CD4-positive, alpha-beta T cell treated with Interleukin-12 subunit alpha and Interleukin-12 subunit beta, for 1 hour (primary cell): ENCODE data around the gene NR2F2.

Experiments used
- DNase-seq: peaks from one replicate; pipeline ENCODE4 v3.0.0-alpha.2; 2020

Gene NR2F2

DNA sequence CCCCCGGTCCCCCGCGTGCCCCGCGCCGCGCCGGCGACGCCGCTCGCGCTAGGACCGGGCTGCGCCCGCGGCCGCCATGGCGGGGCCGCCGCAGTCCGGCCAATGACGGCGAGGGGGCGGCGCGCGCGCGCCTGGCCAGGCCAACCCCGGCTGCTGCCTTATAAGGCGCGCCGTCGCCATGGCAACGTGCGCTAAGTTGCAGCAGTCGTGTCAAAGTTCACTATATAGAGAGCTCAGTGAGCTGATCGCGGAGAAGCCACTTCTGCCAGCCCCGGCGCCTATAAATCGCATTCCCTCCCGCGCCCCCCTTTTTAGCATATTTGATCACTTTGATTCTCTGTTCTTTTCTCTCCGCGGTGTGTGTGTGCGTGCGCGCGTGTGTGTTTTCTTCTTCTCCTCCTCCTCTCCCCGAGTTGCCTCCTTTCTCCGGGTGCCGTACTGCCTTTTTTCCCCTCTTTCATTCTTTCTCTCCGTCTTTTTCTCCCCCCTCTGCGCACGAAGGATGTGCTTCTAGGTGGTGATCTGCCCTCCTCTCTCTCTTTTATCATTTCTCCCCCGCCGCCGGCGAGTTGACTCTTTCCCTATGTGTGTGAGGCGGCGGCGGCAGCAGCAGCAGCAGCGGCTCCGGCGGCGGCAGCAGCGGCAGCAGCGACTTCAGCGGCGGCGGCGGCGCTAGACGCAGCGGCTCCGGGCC lies at the start of gene NR2F2:
Gene NR2F2 (plus strand): TSS at position 251 of the 694 bp plus-strand sequence. CDS start 1,406 bp downstream, outside the sequence.
- peak; percentile 40 for DNase-seq

DNA sequence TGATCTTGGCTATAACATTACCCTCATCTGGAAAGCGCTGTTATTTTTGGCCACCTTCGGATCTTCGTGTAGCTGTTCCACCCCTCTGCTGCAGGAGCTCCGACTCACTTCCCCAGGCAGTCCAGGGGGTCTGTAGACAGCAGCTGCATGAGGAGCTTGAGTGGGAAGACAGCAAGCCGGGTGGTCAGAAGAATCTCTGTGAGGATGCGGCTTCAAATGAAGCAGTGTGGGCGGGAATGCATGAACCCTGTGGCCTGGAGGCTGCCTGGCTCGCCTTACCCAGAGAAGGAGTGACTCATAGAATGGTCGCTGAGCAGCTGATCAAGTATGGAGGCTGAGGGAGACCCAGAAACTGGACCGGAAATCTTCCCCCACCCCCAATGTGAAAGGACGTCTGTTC lies 45.2 kb upstream of the NR2F2 start:
- DNase-seq = no peak

DNA sequence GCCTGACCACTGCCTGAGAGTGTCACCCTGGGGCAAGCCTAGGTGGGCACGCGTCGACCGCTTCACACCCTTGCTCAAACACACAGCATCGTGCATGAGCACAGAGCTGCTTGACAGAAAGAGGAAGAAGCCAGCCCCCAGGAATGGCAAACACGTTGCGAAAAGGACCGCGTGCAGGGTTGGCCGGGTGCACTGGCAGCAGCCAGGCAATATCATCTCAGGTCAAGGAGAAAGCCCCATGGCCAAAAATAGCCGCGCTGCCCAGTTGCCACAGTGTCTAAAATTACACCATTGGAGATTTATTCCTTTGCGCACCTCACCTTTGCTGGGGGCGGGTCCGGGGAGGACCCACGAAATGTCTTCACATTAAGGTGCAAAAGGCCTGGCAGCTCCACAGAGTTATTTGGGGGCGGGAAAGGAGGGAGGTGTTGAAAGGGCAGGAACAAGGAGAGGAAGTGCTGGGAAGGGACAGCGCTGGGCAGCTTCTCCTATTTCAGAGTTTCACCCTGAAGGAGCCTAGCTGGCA lies 44.7 kb upstream of the NR2F2 start:
- no peak for DNase-seq

DNA sequence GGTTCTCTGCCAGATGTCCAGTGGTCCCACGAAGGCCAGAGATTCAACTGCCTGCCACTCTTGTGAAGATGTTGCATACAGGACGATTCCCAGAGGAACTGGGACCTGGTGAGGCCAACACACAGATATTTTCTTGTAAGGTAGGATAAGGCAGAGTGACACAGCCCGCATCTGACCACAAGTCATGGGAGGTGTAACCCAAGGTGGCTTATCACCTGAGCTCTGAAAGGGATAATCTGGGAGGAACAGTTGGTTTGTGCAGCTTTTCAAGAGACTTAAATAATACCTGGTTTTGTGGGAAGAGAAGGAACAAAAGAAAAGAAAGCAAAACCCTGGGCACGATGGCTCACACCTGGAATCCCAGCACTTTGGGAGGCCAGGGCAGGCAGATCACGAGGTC lies 39.8 kb upstream of the NR2F2 start:
- no peak for DNase-seq

DNA sequence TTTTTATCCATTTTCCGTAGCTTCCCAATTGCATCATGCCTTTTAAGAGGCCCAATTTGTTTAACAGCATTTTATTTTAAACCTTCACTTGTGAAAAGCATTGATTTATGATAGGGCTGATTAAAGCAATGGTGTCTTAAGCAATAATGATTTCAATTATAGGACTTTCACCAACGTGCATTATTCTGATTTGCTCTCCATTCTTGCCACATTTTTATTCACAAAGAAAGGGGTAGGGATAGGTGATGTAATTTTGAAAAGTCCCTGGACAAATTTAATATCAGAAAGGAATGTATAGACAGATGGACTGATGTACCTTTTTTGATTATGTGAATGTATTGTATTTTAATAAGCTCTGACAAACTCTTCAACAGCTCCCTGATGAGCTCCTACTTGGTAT lies 37.9 kb upstream of the NR2F2 start:
- no peak for DNase-seq

DNA sequence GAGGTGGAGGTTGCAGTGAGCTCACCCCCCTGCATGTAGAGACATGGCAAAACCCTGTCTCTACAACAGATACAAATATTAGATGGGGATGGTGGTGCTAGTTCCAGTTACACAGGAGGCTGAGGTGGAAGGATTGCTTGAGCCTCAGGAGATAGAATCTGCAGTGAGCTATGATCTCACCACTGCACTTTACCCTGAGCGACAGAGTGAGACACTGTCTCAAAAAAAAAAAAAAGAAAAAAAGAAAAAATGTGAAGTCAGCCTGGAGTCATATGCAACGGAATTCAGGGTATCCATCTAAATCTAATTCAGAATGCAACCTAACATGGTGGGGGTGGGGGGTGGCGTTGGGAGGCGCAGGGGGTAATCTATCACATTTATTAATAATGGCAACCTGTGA lies 37.1 kb upstream of the NR2F2 start:
- DNase-seq = no peak

DNA sequence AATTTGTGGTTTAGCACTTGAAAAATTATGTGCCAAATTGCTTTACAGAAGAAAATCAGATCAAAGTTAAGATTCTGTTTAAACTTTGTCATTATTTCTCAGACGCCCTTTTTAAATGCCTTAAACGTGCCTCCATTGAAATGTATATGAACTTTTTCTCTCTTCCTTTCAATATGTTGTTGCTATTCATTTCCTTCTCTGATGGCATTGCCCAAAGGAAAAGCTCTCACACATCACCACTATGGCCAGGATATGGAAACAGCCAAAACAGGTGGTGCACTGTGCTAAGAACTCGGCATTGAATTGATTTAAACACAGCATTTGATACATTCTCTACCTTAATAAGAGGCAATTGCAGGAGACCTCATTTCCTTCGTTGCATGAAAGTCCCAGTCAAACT lies 35.7 kb upstream of the NR2F2 start:
- no peak for DNase-seq

DNA sequence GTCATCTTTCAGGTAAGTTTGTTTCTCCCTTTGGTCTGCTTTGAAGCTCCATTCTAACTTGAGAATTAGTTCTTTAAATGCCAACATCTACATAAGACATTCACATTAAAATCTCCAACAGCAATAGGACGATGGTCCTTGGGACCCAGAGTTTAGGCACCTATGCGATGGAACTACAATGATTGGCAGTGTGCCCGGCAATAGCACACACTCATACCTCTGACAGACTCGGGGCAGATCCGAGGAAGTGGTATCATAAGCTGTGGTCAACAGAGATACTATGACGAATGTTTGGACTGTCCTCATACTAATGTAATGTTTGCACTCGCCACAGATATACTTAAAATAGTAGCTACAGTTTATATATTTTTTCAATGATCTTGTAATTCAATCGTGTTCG lies 34.2 kb upstream of the NR2F2 start:
- DNase-seq = no peak

DNA sequence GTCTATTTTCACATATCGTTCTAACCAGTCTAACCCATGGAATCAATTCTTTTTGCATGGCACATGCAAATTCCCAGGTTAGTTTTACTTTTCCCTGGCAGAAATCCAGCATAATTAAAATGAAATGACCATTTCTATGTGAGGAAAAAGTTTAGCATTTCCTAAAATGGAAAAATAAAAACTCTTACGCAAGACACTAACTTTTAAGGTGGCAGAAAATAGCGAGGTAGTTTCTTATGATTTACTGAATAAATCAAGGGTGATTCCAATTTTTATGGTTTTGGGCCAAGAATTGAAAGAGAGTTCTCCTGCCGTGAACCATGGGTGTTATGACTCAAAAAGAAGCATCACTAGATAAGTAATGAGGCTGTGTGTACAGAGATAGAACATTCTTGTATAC lies 32.7 kb upstream of the NR2F2 start:
- no peak for DNase-seq

DNA sequence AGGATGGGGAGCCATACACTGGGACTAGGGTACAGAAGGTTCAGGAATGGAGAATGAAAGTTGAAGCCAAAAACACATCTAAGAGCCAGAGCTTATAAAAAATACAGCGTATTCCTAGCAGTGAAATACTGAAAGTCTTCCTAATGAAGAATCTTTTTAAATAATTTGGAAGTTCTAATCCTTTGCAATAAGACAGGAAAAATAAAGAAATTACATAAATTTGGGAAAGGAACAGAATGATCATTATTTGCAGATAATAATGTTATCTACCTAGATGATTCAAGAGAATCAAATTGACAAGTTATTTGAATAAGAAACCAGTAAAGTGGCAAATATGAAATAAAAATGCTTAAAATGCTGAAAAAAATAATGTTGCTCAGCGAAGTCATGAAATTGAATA lies 32.3 kb upstream of the NR2F2 start:
- DNase-seq = no peak

DNA sequence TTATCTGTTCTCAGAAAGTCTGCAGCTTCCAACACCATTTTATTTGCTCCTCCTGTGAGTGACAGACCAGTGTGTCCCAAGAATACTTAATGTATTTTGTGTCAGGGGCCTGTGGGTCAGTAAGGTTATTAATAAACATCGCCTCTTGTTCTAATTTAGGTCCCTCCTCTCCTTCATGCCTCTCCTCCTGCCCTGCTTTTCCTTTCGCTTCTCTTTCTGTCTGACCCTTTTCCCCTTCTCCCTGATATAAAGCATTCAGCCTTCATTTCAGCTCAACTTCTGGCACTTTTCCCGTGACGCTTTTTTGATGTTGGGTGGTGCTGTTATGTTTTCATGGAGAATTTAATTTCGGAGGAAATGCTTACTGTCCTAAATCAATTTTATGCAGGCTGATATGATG lies 29.7 kb upstream of the NR2F2 start:
- DNase-seq = no peak

DNA sequence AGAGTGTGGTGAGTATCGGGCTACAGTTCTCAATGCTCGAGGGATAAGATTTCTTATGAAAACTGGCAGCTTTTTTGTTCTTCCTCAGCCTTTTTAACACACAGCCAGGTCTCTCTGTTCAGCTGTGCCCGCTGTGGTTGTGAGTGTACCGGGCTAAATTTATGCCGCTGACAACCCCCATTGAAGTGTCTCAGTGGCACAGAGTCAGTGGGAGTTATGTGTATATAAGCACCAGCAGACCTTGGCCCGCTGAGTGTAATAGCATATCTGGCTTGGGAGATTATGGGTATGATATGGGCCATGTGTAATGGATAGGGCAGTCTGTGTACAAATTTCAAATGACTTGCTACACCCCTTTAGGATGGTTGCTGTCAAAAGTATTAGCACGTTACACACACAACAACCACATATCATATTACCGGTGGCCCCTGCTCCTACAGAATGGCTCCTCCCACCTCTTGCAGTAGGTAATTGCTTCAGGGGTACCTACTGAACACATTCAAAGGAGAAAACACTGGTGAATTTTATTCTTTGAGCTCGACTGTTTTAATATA lies 26.9 kb upstream of the NR2F2 start:
- DNase-seq = no peak

DNA sequence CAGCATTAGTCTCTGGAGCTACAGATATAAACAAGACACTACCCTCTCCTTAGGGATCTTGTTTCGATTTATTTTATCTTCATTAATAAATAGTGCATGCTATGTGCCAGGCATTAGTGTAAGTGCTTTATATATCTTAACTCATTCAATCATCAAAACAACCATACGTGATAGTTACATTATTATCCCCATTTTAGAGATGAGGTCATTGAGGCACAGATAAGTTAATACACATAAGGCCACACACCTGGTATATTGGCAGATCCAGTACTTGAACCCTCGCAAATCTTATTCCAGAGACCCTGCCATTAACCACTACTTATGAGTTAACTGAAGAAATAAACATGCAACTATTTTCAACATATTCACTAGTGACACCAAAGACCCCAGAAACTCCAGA lies 25.7 kb upstream of the NR2F2 start:
- DNase-seq = no peak

DNA sequence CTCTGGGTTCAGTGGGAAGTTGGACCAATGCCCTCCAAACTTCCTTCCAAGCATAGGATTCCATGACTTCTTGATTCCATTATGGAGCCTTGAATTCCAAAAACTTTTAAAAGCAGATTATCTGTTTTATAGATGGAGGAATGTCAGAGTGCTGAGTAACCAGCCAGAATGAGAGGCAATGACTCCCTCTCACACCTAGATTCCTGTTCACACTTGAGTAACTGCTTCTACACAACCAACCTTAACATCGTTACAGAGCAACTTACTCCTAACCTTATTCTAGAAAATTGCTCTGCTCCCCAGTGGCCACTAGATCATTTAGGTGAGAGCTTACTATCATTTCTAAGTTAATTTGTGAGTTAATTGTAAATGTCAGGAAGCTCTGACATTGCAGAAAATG lies 24.2 kb upstream of the NR2F2 start:
- no peak for DNase-seq

DNA sequence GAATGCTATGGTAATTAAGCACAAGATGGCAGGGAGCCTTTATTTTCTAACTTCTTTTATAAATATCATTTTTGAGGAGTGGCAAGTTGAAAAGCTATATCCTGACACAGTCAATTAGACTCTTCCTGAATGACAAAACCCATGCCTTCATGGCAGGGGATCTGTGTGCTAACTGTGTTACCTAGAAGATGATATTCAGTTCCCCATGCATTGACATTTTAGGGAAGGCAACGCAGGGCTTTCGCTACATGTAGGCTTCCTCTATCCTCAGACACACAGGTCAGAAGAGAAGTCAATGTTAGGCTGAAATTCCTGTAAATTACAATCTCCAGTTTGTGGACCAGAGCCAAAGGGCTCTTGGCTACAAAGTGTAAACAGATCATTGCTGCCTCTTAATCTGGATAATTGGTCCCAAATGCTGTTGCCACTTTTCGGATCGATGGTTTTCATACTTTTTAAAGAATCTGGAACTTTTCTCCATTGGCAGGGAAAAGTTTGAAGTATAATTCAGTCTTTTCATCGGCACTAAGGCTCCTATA lies 22.6 kb upstream of the NR2F2 start:
- no peak for DNase-seq

DNA sequence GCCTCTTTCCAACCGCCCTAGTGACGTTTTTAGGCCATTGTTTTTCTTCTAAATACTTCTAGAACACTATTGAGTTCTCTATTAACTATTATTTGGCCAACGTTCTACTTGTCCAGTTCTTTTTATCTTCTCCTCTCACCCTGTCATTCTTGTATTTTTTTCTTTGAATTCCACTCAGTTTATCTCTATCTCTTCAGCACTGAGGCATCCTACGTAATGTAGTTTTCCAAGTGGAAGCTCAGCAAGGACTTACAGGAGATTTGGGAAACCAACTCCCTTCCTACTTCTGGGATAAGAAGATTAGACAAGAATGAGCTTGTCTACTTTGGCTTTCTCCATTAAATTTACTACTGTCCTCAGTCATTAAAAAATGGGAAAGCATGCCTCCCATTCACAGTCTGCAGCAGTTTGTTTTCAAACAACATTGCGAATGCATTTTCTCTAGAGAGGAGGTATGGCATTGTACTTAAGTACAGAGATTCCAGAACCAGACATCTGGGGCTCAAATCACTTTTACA lies 21.3 kb upstream of the NR2F2 start:
- DNase-seq = no peak

DNA sequence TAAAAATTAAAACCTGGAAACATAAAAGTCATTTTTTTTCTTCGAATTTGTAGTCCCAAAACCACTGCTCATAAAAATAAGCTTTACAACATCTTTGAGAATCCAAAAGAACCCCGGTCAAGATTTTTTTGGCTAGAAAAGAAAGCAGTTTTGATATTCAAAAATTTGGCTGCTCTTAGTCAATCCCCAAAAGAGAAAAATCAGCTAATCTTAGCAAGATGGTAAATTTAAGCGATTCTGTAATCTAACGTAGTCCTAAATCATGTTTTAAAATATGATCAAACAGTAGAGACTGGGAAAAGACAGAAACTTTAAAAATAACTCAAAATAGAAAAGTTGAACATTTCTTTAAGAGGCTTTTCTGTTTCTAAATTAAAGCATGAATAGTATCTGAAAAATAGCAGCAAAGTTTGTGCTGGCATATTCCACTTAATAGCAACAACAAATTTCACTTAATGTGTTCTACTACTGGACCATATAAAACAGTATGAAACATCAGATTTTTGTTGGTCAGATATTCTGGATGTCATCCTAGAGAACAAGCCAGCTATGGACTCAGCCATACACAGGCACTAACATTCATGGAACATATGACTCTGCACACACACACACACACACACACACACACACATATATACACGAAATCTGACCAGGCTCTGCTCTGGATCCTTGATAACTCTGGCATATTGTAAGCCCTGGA lies 19.1 kb upstream of the NR2F2 start:
- DNase-seq = no peak

DNA sequence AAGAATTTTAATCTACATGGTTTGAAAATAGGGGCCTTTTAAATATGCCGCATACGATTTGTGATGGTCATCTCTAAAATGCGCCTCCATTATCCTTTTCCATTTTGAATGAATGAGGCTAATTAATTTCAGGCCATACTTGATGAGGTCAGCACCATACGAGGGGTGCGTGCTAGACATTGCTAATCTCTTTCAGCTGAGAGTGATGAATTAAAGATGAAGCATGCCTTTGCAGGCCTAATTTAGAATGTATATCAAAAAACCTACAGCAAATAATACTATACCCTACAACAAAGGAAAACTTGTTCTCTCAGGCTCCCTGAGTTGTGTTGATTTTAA lies 18.6 kb upstream of the NR2F2 start:
- no peak for DNase-seq

DNA sequence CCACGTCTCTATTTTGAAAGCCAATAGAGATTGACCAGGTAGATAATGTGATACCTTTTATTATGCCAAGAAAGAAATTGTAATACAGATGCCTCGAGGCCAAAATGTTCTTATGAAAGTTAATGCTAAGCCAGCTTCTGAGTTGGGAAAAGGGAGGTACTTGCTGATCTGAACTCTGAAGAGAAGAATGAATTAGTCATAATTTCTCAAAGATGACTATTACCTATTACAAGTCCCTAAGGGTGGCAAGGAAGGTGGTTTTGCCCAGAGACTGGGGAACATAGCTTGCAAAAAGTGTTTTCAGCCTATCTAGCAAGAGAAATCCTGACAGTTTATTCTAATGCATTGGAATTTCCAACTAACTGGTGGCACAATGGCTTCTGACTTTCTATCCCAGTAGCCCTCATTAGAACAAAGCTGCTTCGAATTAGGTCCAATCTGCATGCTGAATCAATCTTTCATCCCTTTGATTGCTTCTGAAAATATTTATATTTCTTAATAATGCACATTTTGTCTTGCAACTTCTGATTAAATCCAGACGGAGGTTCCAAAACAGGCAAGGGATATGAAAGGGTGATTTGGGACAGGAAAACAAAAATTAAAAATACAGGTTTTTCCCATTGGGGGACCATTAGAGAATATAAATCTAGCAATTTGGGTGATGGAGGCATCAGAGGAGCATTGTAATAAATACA lies 17.7 kb upstream of the NR2F2 start:
- no peak for DNase-seq

DNA sequence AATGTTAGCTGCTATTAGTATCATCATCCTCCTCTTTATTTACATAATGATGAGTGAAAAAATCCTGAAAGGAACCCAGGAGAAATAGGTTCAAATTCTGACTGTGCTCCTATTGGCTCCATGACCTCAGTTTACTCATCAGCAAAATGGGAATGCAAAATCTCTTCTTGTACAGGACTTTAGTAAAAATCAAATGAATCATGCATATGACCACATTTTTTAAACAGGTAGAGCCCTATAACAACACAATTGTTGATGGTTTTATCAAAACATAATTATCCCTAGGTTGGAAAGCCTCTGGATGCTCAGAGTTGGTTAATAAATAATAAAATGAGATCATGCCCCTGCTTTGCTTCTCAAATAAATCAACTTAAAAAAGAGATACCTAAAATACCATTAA lies 16.0 kb upstream of the NR2F2 start:
- DNase-seq = no peak

DNA sequence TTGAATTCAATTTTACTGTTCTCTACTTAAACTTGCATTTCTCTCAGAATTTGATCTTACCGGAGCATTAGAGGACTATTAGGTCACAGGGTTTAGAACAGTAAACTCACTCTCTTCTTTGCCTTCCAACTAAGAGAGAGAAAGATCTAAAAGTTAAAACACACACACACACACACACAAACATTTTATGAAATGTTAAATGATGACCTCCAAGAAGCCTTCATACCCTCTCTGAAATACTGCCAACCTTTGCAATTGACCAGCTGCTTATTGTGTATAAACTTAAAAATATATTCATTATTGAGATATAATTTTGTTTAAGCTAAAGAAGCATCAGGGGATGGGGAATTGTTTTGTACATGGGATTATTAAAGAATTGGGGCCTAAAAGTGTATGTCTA lies 15.5 kb upstream of the NR2F2 start:
- no peak for DNase-seq

DNA sequence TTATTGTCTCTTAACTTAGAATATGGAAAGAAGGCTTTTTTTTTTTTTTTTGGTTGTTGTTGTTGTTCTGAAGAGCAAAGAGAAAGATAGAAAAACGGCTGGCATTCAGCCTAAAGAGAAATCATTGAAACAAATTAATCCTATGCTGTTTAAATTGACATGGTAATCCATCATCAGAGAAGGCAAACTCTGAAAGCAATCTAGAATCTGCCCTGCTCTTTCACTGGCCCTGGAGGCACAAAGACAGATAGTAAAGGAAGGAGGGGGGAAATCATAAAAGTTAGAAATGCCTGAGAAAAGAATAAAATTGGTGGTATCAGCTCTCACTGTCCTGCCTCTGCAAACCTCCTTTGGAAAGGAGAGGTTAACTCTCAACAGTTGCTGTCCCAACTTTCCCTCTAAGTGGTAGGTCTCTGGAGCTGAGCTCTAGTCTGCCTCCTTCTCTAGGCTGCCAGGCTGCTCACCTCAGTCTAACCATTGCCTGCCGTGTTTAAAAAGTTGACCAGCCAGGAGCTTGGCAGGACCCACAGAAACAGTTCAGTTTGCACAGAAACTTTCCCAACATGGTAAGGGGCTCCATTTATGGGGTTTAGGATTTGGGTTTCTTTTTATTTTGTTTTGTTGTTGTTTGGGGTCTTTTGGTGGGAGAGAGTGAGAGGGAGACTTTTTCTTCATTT lies 13.4 kb upstream of the NR2F2 start:
- no peak for DNase-seq

DNA sequence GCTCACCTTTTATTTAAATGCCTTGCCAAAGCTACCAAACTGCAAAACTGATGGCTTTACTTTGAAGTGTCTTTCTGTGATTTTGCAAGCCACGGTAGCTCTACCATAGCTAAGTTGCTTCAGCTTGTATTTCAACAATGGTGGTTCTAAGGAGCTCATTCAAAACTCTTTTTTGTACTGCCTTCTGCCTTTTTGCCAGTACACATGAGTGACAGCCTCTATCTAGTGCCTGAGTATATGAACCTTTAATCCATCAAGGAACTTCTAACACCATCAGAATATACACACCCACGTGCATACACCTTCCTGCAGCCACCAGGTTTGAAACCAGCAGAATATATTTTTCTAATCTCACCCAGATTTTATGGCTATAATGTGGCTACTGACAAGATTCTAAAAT lies 10.4 kb upstream of the NR2F2 start:
- no peak for DNase-seq
